Keratinocyte (primary cell): ENCODE data around the gene FRMPD2. TPM values are rescaled to one million over a fixed set of nuclear protein-coding genes. Genes with fewer than 3 reads are reported as not detected.

ENCODE experiments used
- DNase-seq: peaks from one replicate; pipeline ENCODE4 v3.0.0-alpha.2; 2011; ENCODE audit warnings: low read depth, missing footprints, low spot score
- FAIRE-seq: peaks from 2 replicates; lab custom pipeline; 2011; peaks lifted over from hg19 to GRCh38; lab: Jason Lieb, UNC
- H2AFZ ChIP-seq: 2 replicates; pipeline ENCODE4 v1.6.0; 2012; ENCODE audit warnings: low read length, control low read depth, inconsistent platforms; ENCODE audit not compliant: control insufficient read depth
- H3K27ac ChIP-seq: 2 replicates; pipeline ENCODE4 v1.5.1; 2011; ENCODE audit warnings: low read length; ENCODE audit not compliant: control insufficient read depth, insufficient read depth
- H3K27me3 ChIP-seq: 3 replicates; pipeline ENCODE4 v1.6.0; 2011; ENCODE audit warnings: low read length; ENCODE audit not compliant: control insufficient read depth, insufficient read depth; ENCODE audit errors: extremely low read depth
- H3K36me3 ChIP-seq, 2 experiments: 2 replicates in 1 of 2; 3 replicates in 1 of 2; pipeline ENCODE4 v1.5.1; 2011; ENCODE audit warnings: low read length in 2 of 2, mild to moderate bottlenecking in 1 of 2; ENCODE audit not compliant: control insufficient read depth in 2 of 2, insufficient read depth in 2 of 2; ENCODE audit errors: extremely low read depth in 1 of 2
- H3K4me1 ChIP-seq: 3 replicates; pipeline ENCODE4 v1.5.1; 2011; ENCODE audit warnings: low read length; ENCODE audit not compliant: control insufficient read depth, insufficient read depth; ENCODE audit errors: extremely low read depth
- H3K4me2 ChIP-seq: 3 replicates; pipeline ENCODE4 v1.6.0; 2011; ENCODE audit warnings: low read depth, low read length; ENCODE audit not compliant: control insufficient read depth, insufficient read depth; ENCODE audit errors: extremely low read depth
- H3K4me3 ChIP-seq, 3 experiments: fragments of 200-600 bp in 1 of 3; sonication (generic) in 1 of 3; 2 replicates in 2 of 3; 3 replicates in 1 of 3; pipeline ENCODE4 v1.5.1; 2011 to 2016; ENCODE audit warnings: low read length in 3 of 3, mild to moderate bottlenecking in 3 of 3, control low read depth in 2 of 3, inconsistent platforms in 1 of 3, low read depth in 1 of 3, mixed read lengths in 1 of 3, mixed run types in 1 of 3, moderate library complexity in 1 of 3; ENCODE audit not compliant: control insufficient read depth in 2 of 3, insufficient read depth in 2 of 3; ENCODE audit errors: extremely low read depth in 1 of 3
- H3K79me2 ChIP-seq: 2 replicates; pipeline ENCODE4 v1.6.0; 2012; ENCODE audit warnings: low read length; ENCODE audit not compliant: control insufficient read depth, insufficient read depth
- H3K9ac ChIP-seq: 3 replicates; pipeline ENCODE4 v1.6.0; 2011; ENCODE audit warnings: low read length; ENCODE audit not compliant: control insufficient read depth, insufficient read depth; ENCODE audit errors: extremely low read depth
- H3K9me1 ChIP-seq: 3 replicates; pipeline ENCODE4 v1.6.0; 2011; ENCODE audit warnings: low read length; ENCODE audit not compliant: control insufficient read depth, insufficient read depth; ENCODE audit errors: extremely low read depth
- H3K9me3 ChIP-seq: 2 replicates; pipeline ENCODE4 v1.5.1; 2012; ENCODE audit warnings: low read depth, low read length; ENCODE audit not compliant: control insufficient read depth
- H4K20me1 ChIP-seq: 3 replicates; pipeline ENCODE4 v1.6.0; 2011; ENCODE audit warnings: low read length; ENCODE audit not compliant: control insufficient read depth, insufficient read depth; ENCODE audit errors: extremely low read depth
- CTCF ChIP-seq, 3 experiments: IDR thresholded peaks in 1 of 3; conservative IDR thresholded peaks in 1 of 3; optimal IDR thresholded peaks in 1 of 3; 2 replicates in 2 of 3; 3 replicates in 1 of 3; pipeline versions ENCODE3 to v1.5.1; 2011; ENCODE audit warnings: low read length in 3 of 3, mild to moderate bottlenecking in 3 of 3, moderate library complexity in 2 of 3, control low read depth in 1 of 3, inconsistent platforms in 1 of 3; ENCODE audit not compliant: insufficient read depth in 2 of 3; ENCODE audit errors: extremely low read depth in 1 of 3
- EZH2 ChIP-seq: IDR thresholded peaks from one replicate; pipeline ENCODE4 v1.6.1; 2012; ENCODE audit warnings: inconsistent platforms, mild to moderate bottlenecking, low read length, moderate library complexity
- dilution Hi-C: fragments of 300-500 bp; cut with MboI; formaldehyde crosslinking; loops from one replicate; pipeline ENCODE4 v1.7.0; 2020; ENCODE audit warnings: low sequenced_read_pairs; ENCODE audit not compliant: extremely low pct_ligation_motif_present
- polyA plus RNA-seq, 5 experiments: library from polyadenylated mRNA; depleted of rRNA in 3 of 5; stranded (reverse) in 3 of 5; stranded (forward) in 1 of 5; unstranded in 1 of 5; fragments of >200 nt; gene quantifications; 1 replicate in 1 of 5; 2 replicates in 3 of 5; 3 replicates in 1 of 5; pipeline versions ENCODE4 v1.2.1 to v1.2.3, GENCODE V29; 2011 to 2012; ENCODE audit warnings: missing spikeins in 2 of 5, low read depth in 1 of 5, low replicate concordance in 1 of 5

Gene FRMPD2
- polyA plus RNA-seq, 1 donor (not counting 4 experiments of a cell fraction or from before 2014, with no cell fraction given): not detected

GRCh38 chr10:48234787-48235186 lies 39.7 kb downstream of the FRMPD2 start:
- Histone ChIP-seq H3K9me3 (no peaks in the 10 kb centered on the region), H3K79me2 (no peaks in the 10 kb centered on the region), H3K4me3 (no peak overlapping the region), H3K27ac (no peak overlapping the region), H3K4me1 (no peaks in the 10 kb centered on the region), H3K4me2 (no peak overlapping the region), H3K27me3 (no peaks in the 10 kb centered on the region), H4K20me1 (no peaks in the 10 kb centered on the region), H3K36me3 (no peaks in the 10 kb centered on the region), H3K9me1 (no peaks in the 10 kb centered on the region), H3K9ac (no peak overlapping the region), H2AFZ (no peak overlapping the region)
- no peak for FAIRE-seq
- TF ChIP-seq EZH2 (no peak), CTCF (optimal IDR thresholded peaks at IDR 0.05 in 1 of 3, IDR thresholded peaks at IDR 0.05 in 1 of 3, conservative IDR thresholded peaks at IDR 0.05 in 1 of 3; ENCODE audit: extremely low read depth in 1 of 3, insufficient read depth in 2 of 3, low read length in 3 of 3) (no peak)
- dilution Hi-C loops: no loop called here
- DNase-seq: no peak

GRCh38 chr10:48234295-48234694 lies 40.2 kb downstream of the FRMPD2 start:
- H3K79me2 ChIP-seq: no peaks in the 10 kb centered on the region
- H3K27ac ChIP-seq: no peak overlapping the region
- no peak for FAIRE-seq
- H4K20me1 ChIP-seq: no peaks in the 10 kb centered on the region
- DNase-seq: no peak
- H3K36me3 ChIP-seq: no peaks in the 10 kb centered on the region
- no peak overlapping the region for H3K9ac ChIP-seq
- TF ChIP-seq EZH2: no peak
- no peak for TF ChIP-seq CTCF (optimal IDR thresholded peaks at IDR 0.05 in 1 of 3, IDR thresholded peaks at IDR 0.05 in 1 of 3, conservative IDR thresholded peaks at IDR 0.05 in 1 of 3; ENCODE audit: extremely low read depth in 1 of 3, insufficient read depth in 2 of 3, low read length in 3 of 3)
- no peak overlapping the region for H2AFZ ChIP-seq
- no peaks in the 10 kb centered on the region for H3K4me1 ChIP-seq
- no peaks in the 10 kb centered on the region for H3K9me1 ChIP-seq
- H3K27me3 ChIP-seq: no peaks in the 10 kb centered on the region
- no peak overlapping the region for H3K4me2 ChIP-seq
- dilution Hi-C loops: no loop called here
- H3K9me3 ChIP-seq: no peaks in the 10 kb centered on the region
- H3K4me3 ChIP-seq: no peak overlapping the region
